Stimulated activated CD8-positive, alpha-beta memory T cell treated with anti-CD3 and anti-CD28 coated beads, Interleukin-12 subunit alpha, Interleukin-12 subunit beta, amount 100 ng/mL, for 1 hour (primary cell): ENCODE results near the gene IFT52.

ENCODE experiments used
- DNase-seq: peaks from one replicate; pipeline ENCODE4 v3.0.0-alpha.2; 2020; ENCODE audit warnings: low read depth

The IFT52 gene

DNA sequence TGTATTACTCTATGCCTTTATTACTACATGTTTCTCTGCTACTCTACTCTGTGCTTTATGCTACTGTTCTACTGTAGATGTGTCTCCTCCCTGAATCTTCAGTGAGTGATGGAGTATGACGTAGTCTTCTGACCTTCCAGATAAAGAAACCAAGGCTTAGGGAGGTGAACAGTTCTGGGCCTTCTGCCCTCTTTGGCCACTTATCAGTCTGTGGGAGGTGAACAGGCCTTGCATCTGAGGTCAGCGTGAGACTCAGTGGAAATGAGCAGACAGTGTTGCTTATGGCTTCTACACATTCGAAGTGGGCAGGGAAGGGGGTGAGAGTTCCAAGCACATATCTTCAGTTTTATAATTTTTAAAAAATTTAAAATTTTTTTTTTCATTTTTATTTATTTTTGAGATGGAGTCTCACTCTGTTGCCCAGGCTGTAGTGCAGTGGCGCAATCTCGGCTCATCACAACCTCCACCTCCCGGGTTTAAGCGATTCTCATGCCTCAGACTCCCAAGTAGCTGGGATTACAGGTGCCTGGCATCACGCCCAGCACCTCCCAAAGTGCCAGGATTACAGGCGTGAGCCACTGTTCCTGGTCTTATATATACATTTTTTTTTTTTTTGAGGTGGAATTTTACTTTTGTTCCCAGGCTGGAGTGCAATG lies 100.3 kb downstream of the IFT52 start:
- DNase-seq = no peak

DNA sequence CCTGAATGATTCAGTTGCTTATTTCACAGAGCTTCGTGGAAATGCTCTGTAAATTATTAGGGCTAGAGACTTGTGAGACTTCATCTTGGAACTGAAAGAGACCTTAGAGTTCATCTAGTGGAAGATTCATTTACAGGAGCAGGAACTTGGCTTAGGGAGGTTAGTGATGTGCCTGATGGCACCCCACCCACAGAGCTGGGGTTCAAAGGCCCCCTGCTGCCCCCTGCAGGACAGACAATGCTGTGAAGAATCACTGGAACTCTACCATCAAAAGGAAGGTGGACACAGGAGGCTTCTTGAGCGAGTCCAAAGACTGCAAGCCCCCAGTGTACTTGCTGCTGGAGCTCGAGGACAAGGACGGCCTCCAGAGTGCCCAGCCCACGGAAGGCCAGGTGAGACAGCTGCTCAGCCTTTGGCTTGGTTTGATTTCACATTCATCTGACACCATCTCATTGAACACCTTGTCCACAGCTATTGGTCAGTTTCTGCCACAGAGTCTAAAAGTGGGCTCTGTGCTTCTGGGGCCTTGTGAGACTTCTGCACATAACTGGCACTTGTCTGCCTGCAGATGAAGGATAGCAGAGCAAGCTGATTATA lies 101.3 kb downstream of the IFT52 start:
- DNase-seq = peak; percentile 37

DNA sequence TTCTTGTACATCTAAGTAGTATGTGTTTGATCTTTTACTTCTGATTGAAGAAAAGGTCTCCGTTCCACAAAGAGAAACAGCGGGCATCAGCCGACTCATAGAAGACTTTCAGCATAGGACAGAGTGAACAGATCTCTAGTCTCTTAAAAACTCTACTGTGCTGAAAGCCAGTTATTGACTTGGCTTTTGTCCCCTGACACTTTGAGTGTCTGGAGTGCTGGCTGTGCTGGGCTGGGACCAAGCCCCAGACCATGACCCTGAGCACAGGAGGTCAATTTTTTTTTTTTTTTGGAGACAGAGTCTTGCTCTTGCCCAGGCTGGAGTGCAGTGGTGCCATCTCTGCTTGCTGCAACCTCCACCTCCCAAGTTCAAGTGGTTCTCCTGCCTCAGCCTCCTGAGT lies 104.0 kb downstream of the IFT52 start:
- no peak for DNase-seq

DNA sequence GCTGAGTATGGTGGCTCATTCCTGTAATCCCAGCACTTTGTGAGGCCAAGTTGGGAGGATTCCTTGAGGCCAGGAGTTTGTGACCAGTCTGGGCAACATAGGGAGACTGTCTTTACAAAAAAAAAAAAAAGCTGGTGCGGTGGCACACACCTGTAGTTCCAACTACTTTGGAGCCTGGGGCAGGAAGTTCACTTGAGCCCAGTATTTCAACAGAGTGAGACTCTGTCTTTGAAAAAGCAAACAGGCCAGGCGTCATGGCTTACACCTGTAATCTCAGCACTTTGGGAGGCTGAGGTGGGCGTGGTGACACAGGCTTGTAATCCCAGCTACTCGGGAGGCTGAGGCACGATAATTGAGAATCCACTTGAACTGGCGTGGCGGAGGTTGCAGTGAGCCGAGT lies 104.8 kb downstream of the IFT52 start:
- no peak for DNase-seq
